Left ventricle myocardium inferior (tissue), 1 donor: ENCODE measurements around the gene SINHCAF. TPM values are rescaled to one million over a fixed set of nuclear protein-coding genes. Genes with fewer than 3 reads are reported as not detected.

Source experiments
- DNase-seq: peaks from one replicate; pipeline ENCODE4 v3.0.0-alpha.2; 2020
- H3K27ac ChIP-seq: fragments of 200-600 bp; replicated peaks from 2 replicates; pipeline ENCODE4 v1.8.0; 2021
- H3K27me3 ChIP-seq: fragments of 200-600 bp; 2 replicates; pipeline ENCODE4 v1.8.0; 2021; ENCODE audit warnings: low read depth
- H3K36me3 ChIP-seq: fragments of 200-600 bp; 2 replicates; pipeline ENCODE4 v1.8.0; 2021
- H3K4me1 ChIP-seq: fragments of 200-600 bp; 2 replicates; pipeline ENCODE4 v1.8.0; 2021
- H3K4me3 ChIP-seq: fragments of 200-600 bp; 2 replicates; pipeline ENCODE4 v1.8.0; 2021; ENCODE audit warnings: mild to moderate bottlenecking, moderate library complexity
- H3K9me3 ChIP-seq: fragments of 200-600 bp; replicated peaks from 2 replicates; pipeline ENCODE4 v1.8.0; 2021
- CTCF ChIP-seq: fragments of 200-600 bp; IDR thresholded peaks from 2 replicates; pipeline ENCODE4 v1.8.0; 2021; ENCODE audit warnings: antibody characterized with exemption, mild to moderate bottlenecking, borderline replicate concordance
- intact Hi-C: fragments of 100-400 bp; cut with micrococcal nuclease; formaldehyde crosslinking; loops from one replicate; pipeline ENCODE4 v1.11.0; 2022
- total RNA-seq: library from RNA; stranded (reverse); fragmentation: NEBNext Ultra II Directional; extraction: Animal tissue kit (Norgen Biotek cat#: 25700); gene quantifications from one replicate; pipeline ENCODE4 v1.2.1, GENCODE V29; 2021
- donor health status: DM: no; HTN: yes; CAD: no; lungs with severe emphysema.

The SINHCAF gene
- total RNA-seq, 1 donor from 2014 or later: 6.6 TPM

GRCh38 chr12:31362115-31362758, 36.3 kb upstream of the SINHCAF start:
- intact Hi-C loops: no loop called here
- H3K27me3 ChIP-seq: peaks cover 8% of the 10 kb centered on the region
- H3K36me3 ChIP-seq: no peaks in the 10 kb centered on the region
- H3K4me3 ChIP-seq: no peak overlapping the region
- H3K27ac ChIP-seq: no peak overlapping the region
- no peaks in the 10 kb centered on the region for H3K9me3 ChIP-seq
- H3K4me1 ChIP-seq: no peaks in the 10 kb centered on the region
- DNase-seq: no peak
- TF ChIP-seq CTCF: no peak

GRCh38 chr12:31361730-31362114, 35.8 kb upstream of the SINHCAF start:
- no peak for TF ChIP-seq CTCF
- DNase-seq: no peak
- no peaks in the 10 kb centered on the region for H3K4me1 ChIP-seq
- intact Hi-C loops: no loop called here
- no peak overlapping the region for H3K27ac ChIP-seq
- no peaks in the 10 kb centered on the region for H3K36me3 ChIP-seq
- H3K27me3 ChIP-seq: peaks cover 8% of the 10 kb centered on the region
- H3K9me3 ChIP-seq: no peaks in the 10 kb centered on the region
- H3K4me3 ChIP-seq: no peak overlapping the region

- Histone ChIP-seq H3K36me3 (no peaks in the 10 kb centered on the region), H3K27me3 (peaks cover 3% of the 10 kb centered on the region), H3K4me1 (no peaks in the 10 kb centered on the region), H3K27ac (no peak overlapping the region), H3K9me3 (no peaks in the 10 kb centered on the region), H3K4me3 (no peak overlapping the region)
- intact Hi-C loops: no loop called here
- no peak for TF ChIP-seq CTCF
- no peak for DNase-seq
Observed at GRCh38 chr12:31355747-31356107, 29.8 kb upstream of the SINHCAF start.

GRCh38 chr12:31353750-31354708, 28.1 kb upstream of the SINHCAF start:
- no peak overlapping the region for H3K4me3 ChIP-seq
- no peaks in the 10 kb centered on the region for H3K4me1 ChIP-seq
- DNase-seq: no peak
- no peaks in the 10 kb centered on the region for H3K36me3 ChIP-seq
- TF ChIP-seq CTCF: no peak
- H3K27me3 ChIP-seq: no peaks in the 10 kb centered on the region
- H3K9me3 ChIP-seq: no peaks in the 10 kb centered on the region
- intact Hi-C loops: no loop called here
- H3K27ac ChIP-seq: no peak overlapping the region

- intact Hi-C loops: no loop called here
- Histone ChIP-seq H3K36me3 (no peaks in the 10 kb centered on the region), H3K9me3 (no peaks in the 10 kb centered on the region), H3K27ac (no peak overlapping the region), H3K4me1 (no peaks in the 10 kb centered on the region), H3K27me3 (no peaks in the 10 kb centered on the region), H3K4me3 (no peak overlapping the region)
- TF ChIP-seq CTCF: no peak
- DNase-seq: no peak
Observed at GRCh38 chr12:31346267-31346666, 20.3 kb upstream of the SINHCAF start.
